ENCODE results near the gene LCN6.

- TF ChIP-seq CTCF (IDR thresholded peaks at IDR 0.05) (no peak), EZH2 (IDR thresholded peaks at IDR 0.05) (no peak)
Measured at GRCh38 chr9:136726118-136726517, 22.2 kb downstream of the LCN6 start.
